ENCODE data around the gene PTK7.
"Not testable (repeated sequence)": the region's sequence is repeated elsewhere in the genome, so short reads cannot be mapped to it uniquely, and the experiment has no call there.

Gene PTK7

DNA sequence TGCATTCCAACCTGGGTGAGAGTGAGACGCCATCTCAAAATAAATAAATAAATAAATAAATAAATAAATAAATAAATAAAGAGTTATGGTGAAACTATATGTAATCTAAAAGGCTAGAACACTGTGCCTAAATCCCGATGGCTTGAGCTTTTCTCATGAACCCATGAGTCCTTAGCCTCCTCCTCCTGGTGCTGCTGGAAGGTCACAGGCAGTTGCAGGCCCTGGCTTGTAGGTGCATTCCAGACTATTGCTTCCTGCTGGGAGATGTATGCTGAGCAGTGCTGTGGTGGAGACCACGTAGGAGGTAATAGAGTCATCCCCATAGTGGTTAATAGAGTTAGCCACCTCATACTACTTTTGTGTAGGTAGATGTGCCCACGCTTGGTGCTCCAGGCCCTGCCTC, 12.5 kb downstream of the PTK7 start:
- DNase-seq, result no peak

DNA sequence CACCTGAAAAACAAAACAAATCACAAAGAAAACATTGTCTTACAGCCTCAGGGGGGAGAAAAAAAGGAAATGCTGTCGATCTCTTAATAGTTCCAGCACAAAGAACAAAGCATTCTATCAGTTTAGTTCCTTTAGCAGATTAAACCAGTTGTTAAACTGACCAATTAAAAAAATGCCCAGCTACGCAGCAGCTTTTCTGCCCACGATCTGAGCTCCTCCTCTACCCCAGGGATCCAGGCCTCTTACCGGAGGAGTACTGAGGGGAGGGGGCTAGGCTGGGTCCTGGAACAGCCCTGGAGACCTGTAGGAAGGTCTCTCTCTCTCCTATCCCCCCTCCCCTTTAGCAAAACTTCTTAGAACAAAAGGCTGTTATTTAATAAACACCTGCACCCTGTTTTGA, 13.4 kb downstream of the PTK7 start:
- DNase-seq, result no peak

DNA sequence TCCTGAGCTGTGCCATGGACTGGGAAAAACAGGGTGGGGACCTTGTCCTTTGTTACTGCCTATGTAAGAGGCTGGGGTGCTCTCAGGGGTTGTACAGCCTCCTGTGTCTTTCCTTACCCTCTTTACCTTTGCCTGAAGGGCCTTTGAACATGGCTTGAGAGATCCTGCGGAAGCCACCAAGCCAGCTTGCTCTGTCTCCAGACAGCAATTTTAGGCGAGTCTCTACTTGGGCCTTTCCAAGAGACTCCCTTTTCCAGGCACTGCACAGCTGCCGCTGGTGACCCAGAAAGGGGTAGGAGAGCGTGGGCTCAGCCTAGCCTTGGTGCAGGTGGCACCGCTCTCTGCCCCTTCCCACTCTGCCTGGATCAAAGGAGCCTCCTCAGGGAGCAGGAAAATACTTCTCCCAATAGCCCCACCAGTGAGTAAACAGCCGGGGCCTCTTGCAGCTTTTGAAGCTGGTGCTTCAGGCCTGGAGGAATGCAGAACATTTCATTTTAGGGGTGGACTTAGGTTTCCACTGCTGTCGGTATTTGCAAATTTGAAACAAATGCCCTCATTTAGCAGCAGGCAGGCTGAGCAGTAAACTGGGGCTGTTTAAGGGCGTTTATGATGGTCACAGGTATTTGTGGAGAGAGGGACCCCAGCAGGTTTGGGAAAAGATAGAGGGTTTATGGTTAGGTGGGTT, 13.9 kb downstream of the PTK7 start:
- DNase-seq, result no peak

DNA sequence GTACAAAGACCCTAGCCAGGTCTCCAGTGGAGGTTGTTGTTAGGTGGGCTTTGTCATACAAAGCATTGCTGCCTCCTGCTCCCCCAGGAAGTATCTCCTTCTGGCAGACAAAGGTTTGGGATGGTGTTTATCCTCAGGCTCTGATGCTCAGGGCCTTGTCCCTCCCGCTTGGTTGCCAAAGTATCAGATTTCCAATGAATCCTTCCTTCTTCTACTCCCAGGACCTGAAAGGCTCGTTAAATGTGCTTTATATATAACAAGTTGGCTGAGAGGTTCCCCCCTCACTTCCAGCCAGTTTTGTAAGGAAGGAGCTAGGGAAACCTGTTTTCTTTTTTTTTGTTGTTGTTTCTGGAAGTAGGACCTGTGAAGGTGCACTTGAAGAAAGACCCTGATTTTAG, 14.4 kb downstream of the PTK7 start:
- no peak for DNase-seq

DNA sequence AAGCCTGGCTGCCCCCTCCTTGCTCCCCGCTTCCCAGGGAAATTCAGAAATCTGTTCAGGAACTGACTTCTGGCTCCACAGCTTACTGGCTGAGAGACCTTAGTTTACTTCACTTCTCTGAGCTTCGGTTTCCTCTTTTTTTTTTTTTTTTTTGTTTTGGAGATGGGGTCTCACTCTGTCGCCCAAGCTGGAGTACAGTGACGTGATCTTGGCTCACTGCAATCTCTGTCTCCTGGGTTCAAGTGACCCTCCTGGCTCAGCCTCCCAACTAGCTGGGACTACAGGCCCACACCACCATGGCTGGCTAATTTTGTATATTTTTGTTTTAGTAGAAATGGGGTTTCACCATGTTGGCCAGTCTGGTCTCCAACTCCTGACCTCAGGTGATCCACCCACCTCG, 14.9 kb downstream of the PTK7 start:
- no peak for DNase-seq

DNA sequence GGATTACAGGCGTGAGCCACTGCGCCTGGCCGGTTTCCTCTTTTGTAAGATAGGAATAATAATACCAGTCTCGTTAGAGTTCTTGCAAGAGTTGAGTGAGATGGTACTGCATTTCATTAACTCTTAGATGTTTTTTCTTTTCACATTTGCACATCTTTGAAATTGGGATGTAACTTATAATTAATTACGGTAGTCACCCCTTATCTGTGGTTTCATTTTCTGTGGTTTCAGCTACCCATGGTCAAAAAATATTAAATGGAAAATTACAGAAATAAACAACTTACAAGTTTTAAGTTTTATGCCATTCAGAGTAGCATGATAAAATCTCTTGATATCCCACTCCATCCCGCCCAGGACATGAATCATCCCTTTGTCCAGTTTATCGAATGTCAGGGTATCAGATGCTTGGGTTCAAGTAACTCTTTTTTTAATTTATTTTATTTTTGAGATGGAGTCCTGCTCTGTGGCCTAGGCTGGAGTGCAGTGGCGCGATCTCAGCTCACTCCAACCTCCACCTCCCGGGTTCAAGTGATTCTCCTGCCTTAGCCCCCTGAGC, 15.4 kb downstream of the PTK7 start:
- DNase-seq, result no peak

DNA sequence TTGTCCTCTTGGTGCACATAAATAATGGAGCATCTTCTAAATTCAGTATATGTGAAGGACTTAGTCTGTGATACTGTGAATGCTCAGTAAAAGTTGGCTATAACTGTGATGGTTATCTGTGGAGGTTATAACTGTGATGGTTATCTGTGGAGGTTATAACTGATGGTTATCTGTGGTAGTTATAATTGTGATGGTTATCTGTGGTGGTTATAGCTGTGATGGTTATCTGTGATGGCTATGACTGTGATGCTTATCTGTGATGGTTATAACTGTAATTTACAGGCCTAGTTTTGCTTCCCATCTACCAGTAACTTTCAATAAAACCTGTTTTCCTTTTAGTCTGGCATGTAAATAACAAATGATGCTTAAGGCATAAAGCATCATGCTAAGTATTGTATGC, 16.5 kb downstream of the PTK7 start:
- DNase-seq, result no peak

DNA sequence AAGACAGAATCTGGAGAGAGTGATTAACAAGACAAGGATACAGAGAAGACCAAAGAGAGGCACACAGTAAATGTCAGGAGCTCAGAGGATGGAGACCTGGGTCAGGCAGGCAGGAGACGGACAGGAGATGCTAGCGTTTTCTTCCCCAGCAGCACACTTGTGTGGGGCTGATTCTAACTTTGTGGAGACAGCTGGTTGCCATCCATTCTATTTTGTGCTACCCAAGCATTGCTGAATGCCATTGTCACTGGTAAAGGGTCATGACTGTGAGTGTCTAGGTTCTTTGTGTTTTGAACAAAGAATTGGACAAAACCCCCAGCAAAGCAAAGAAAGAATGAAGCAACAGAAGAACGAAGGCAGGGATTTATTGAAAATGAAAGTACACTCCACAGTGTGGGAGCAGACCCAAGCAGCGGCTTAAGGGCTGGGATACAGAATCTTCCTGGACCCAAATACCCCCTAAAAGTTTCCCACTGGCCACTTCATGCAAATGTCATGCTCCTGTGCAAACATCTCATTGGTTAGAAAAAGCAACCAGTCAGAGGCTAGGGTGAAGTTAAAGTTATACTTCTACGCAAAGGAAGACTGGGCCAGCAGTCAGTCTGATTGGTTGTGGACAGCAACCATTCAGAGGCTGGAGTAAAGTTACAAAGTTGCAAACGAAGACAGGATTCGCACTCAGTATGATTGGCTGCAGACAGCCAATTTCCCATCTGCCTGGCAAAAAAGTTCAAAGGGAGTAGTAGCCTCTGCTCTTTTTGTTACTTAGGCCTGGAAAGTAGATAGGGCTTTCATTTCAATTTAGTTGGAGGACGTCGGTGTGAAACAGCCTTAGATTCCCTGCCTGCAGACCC, 17.5 kb downstream of the PTK7 start:
- DNase-seq, result no peak

DNA sequence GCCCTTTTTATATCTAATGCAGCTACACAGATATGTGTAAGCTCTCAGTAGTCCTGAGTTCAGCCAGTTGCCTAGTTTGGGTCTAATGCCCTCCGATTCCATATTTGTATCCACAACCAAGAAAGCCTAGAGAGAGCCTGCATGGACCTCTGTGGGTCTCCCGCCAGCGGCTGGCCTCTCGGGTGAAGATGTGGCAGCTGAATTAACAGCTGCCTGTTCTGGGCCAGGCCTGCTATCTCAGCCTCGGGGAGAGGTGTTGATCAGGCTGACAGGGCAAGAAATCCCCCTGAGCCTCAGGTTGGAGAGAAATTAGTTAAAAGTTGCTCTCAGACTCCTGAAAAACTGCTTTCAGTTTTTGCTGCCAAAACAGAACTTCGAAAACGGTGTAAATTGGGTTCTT, 19.8 kb downstream of the PTK7 start:
- no peak for DNase-seq

DNA sequence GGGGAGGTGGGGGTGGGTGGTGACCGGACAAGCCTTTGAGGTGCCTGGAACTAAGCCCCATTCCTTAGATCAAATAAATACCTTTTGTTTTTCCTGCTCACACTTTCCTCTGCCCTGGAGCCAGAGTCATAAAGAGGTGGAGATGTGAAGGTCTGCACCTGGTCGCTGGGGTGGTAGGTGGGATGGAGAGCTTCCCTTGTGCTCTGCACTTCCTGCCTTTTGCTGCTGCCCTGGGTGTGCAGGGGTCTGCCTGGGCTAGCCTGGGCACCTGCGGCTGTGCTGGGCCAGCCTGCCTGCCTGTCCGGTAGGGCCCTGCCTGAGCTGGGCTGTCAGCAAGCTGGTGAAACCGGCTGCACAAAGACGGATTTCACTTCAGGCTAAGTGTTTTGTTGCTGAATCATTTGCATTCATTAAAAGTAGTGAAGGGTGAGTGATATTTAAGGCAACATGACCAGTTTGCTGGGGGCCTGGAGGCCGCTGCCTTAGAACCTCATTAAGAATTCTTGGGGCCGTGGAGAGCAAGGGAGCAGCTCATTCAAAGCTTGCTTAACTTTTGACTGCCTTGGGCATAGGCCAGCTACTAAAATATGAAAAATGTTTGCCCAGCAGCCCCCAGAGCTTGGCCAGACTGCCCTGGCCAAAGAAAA, 20.5 kb downstream of the PTK7 start:
- no peak for DNase-seq

DNA sequence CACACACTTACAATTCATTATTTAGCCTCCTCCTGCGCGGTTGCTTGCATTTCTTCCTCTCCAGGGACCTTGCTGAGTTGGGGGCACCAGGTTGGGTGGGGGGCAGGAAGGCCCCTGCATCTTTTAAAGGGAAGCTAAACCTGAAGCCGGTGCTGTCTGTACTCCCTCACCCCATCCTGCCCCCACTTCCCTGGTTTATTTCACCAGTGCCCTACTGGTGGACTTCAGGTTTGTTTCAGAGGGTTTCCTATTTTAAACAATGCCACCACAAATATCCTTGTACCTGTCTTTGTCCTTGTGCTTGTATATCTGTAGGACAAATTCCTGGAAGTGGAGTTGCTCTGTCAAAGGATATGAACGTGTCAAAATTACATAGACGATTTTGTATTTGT, 21.0 kb downstream of the PTK7 start:
- DNase-seq, result no peak

DNA sequence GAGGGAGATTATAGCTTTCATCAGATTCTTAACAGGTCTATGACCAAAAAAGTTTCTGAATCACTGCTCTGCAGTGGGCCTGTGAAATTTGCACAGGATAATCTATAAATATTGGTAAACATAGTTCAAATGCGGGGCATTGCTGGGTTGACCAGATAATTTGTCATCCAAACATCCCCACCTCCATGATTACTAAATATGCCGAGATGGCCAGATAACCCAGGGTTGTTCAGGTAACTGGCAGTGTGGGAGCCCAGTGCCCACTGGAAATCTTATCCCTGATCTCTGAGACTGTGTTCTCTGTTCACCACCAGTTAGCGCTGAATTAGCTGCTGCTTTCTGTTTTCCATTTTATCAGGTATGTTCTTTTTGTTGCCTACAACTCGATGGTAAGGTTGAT, 21.4 kb downstream of the PTK7 start:
- DNase-seq, result no peak

DNA sequence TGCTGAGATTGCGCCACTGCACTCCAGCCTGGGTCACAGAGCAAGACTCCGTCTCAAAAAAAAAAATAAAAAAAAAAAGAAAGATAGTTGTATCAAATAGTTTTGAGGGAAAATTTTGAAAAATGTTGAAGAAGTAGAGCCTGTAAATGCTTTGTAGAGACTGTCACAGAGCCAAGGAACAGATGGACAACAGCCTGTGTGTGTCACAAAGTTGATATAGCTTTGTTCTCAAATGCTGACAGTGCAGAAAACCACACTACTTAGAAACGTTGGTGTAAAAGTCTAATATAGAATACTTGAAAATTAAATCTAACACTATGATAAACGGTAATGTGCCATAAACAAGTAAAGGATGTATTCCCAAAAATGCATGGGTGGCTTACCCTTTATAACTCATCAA, 25.4 kb downstream of the PTK7 start:
- no peak for DNase-seq

DNA sequence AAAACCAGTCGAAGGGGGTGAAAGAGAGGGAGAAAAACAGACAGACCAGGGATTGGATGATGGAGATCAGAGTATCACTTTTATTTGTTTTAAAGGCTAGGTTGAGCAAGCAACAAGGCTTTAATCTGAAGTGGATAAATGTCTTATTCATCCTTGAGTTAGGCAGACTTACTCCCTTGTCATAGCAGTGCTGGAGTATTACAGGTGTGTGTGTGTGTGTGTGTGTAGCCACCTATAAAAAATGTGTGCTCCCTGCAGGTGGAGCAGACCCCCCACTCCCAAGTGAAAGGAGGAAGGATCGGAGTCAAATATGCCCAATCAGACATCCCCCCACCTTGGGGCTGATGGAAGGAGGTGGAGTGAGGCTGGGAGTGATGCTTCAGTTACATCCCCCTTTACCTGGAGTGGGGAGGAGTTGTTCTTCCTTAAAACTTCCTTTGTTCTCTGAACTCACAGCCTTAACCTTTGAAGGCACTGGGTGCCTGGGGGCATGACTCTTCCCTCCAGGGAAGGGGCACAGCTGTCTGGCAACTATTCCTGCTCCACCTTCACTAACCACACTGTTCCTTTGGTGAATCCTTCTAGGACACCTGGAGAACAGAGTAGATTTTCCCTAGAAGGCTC, 27.3 kb downstream of the PTK7 start:
- DNase-seq, result no peak

DNA sequence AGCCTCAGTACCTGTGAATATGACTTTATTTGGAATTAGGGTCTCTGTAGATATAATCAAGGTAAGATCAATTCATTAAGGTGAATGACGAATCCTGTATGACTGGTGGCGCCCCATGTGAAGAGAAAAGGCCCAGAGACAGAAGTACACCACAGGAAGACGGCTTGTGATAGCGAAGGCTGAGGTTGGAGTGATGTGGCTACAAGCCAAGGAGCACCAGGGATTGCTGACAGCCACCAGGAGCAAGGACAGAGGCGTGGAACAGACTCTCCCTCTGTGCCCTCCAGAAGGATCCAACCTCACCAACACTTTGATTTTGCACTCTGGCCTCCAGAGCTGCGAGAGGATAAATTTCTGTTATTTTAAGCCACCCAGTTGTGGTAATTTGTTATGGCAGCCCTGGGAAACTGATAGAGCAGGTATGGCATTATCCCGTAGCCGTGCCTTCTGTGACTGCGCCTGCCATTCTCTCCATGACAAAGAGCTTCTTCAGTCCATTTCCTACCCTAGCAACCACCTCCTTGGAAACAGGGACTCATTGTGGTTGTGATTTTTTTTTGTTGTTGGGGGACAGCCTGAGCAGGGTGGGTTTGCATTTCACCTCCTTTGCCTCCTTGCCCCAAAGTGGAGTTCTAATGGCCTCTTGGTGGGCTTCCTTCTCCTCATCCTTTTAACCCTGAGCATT, 29.6 kb downstream of the PTK7 start:
- no peak for DNase-seq

DNA sequence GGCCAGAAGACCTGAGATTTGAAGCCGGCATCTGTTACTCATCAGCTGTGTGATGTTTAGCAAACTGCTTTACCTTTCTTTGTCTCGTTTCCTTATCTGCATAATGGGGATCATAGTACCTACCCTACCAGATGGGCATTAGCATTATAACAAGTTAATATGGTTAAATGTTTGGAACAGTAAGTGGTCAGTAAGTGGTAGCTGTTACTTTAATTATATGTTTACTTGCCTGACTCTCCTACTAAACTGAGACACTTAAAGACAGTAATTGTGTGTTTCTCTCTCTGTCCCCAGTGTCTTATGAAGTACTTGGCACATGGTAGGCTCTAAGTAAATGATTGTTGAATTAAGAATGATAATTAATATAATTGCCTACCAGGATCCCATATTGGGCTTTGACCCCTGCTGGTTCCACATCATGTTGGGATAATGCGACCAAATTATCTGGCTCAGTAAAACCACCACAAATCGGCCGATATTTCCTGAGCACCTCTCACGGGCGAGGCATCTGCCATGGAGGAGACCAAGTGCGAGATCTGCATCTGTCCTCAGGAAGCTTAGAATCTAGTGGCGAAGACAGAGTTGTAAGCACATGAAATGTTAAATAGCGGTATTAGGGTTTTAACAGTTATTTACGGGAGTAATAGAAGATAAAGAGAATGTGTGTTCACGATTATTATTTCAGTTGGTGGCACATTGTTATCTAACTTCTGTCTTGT, 31.4 kb downstream of the PTK7 start:
- no peak for DNase-seq

DNA sequence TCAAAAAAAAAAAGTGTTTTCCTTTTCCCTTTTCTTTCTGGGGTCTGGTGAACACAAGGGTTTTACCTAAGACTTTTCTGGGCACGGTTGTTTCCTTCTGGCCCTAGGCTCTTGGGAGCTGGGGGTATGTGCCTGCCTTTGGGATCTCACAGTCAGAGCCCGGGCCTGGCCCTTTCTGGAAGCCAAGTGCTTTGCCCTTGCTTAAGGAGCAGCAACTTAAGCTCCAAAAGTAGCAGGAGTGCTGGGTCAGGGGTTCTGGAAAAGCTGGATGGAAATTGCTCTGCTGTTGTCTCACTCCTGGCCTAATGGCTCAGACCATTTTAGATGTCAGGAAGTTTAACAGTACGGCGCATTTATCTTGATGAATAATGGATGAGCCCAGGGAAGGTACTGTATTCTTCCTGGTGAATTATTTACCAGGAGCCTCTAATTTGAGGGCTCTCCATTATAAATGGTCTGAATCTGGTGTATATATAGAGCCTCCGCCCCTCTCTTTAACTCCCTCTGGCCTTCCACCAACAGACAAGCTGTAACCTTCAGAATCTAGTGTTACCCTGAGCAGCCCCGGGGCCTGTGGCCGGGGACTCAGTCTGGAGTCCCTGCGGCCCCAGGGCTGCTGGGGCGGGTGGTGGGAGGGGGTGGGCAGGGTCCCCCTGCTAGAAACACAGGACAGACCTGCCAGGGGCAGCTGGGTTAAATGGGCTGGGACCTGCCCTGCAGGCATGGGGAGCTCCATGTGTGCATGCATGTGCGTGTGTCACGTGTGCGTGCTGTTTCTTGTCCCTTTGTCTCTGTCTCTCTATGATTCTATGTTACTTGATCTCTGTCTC, 37.5 kb downstream of the PTK7 start:
- DNase-seq, result no peak

DNA sequence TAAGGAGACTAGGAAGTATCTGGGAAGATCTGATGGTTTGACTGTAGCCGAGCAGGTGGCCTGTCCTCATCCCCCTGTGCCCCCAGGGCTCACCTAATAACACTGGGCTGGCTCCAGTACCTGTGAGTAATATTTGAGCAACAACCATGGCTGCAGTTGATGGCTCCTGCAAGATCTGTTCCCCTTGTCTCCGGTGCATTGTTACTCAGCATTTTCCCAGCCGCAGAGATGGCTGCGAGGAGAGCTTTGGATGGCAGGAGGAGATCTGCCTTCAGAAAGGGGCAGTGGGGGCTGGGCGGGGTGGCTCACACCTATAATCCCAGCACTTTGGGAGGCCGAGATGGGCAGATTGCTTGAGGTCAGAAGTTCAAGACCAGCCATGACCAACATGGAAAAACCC, 39.3 kb downstream of the PTK7 start:
- no peak for DNase-seq

DNA sequence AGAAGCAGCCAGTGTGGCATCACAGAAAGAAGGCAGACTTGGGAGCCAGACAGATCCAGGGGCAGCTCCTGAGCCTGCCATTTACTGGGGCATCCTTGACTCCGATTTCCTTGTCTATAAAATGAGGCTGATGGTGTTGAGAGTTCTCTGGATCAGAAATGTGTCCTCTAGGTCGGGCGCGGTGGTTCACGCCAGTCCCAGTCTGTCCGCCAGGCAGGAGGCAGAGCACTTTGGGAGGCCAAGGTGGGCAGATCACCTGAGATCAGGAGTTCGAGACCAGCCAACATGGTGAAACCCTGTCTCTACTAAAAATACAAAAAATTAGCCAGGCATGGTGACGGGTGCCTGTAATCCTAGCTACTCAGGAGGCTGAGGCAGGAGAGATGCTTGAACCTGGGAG, 41.4 kb downstream of the PTK7 start:
- not testable (repeated sequence) for DNase-seq

DNA sequence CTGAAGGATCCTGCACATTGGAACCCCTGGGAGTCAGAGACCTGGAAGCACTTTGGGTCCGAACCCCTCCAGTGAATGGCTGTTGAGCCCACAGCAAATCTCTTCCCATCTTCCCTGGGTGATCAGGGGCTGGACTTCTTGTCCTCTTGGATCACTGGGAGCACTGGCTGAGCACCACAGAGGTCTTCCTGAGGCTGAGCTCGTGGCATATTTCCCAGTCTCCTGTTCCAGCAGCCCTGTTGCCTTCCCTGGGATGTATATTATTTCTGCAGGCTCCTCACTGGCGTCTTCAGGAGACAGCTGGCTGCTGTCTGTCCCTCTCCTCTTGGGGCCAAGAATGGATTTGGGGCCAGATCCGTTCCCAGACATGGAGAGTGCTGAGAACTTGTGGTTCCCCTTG, 43.4 kb downstream of the PTK7 start:
- DNase-seq, result no peak

Measured in effector CD8-positive, alpha-beta T cell (primary cell).